22Rv1 (cell line): Measurements from ENCODE around the gene TMEM209.

Experiments
- CTCF ChIP-seq: fragments of 450-650 bp; IDR thresholded peaks from 2 replicates; pipeline ENCODE4 v1.5.1; 2017; ENCODE audit warnings: mild to moderate bottlenecking
- ZFX ChIP-seq: fragments of 450-650 bp; IDR thresholded peaks from 2 replicates; pipeline ENCODE4 v1.6.1; 2017; ENCODE audit warnings: antibody characterized with exemption, borderline replicate concordance

- TF ChIP-seq CTCF (no peak), ZFX (no peak)
Observed at GRCh38 chr7:130151591-130152492, 53.4 kb downstream of the TMEM209 start.
